Measurements from ENCODE around the gene MKNK1.

The MKNK1 gene

DNA sequence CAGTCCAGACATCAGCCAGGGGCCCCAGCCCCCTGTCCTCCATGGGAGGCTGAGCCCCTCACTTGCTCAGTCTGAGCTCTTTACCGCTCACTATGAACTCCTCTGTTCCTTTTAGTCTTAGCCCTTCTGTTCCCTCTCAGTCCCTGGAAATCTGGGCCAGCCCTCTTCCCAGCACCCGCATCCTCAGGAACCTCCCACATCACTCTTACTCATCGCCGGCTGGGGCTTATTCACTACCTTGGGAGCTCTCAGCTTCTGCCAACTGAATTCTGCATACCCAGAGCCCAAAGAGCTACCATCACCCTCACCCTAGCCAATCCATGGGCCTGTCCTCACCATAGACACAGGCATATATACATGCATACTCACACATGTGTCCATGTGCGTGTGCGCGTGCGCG, 64.1 kb downstream of the MKNK1 start:
- peaks cover 41% of the 10 kb centered on the region for H3K27me3 ChIP-seq (ENCODE audit: control insufficient read depth, insufficient read depth, low read length)
- H3K36me3 ChIP-seq (ENCODE audit: control insufficient read depth, insufficient read depth, low read length), result no peaks in the 10 kb centered on the region
- H3K4me3 ChIP-seq (ENCODE audit: low read length), result no peak overlapping the region
- H3K9me3 ChIP-seq (ENCODE audit: control insufficient read depth, low read length), result no peaks in the 10 kb centered on the region
- no peaks in the 10 kb centered on the region for H3K4me1 ChIP-seq (ENCODE audit: control insufficient read depth, insufficient read depth, low read length)
- no peak overlapping the region for H3K9ac ChIP-seq (ENCODE audit: low read length)

DNA sequence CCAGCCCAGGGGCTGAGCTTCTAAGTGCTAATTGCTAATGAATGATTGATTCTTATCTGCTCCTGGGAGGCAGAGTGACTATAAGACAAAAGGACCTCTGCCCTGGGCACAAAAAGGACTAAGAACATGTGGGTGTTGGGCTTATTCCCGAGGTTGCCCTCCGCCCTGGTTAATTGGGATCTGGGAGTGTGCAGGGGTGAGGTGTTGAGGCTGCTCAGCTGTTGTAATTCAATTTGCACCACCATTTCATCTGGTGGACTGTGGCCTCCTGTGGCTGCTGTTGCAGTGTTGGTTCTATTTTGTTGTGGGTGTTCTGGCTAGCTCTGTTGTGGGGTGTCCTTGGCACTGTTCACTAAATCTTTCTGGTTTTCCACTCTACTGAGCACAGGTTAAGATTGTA, 65.9 kb downstream of the MKNK1 start:
- Histone ChIP-seq H3K9me3 (ENCODE audit: control insufficient read depth, low read length) (no peaks in the 10 kb centered on the region), H3K9ac (ENCODE audit: low read length) (no peak overlapping the region), H3K4me1 (ENCODE audit: control insufficient read depth, insufficient read depth, low read length) (peaks cover 5% of the 10 kb centered on the region), H3K36me3 (ENCODE audit: control insufficient read depth, insufficient read depth, low read length) (no peaks in the 10 kb centered on the region), H3K27me3 (ENCODE audit: control insufficient read depth, insufficient read depth, low read length) (peaks cover 32% of the 10 kb centered on the region), H3K4me3 (ENCODE audit: low read length) (no peak overlapping the region)

DNA sequence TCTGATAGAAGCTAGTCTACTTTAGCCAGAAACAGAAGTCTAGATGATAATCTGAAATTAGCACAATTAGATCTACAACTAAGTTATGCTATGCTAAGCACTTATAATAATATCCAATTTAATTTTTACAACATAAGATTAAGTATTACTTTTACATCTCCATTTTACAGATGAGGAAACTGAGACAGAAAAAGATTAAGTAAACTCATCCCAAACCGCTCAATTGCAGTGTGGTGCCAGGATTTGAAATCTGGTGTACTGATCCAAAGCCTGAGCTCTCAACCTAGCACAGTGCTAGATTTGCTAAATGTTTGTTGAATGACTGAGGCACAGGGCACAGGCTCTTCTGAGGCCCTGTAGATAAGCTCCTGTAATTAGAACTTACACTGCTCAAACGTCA, 66.4 kb downstream of the MKNK1 start:
- H3K9me3 ChIP-seq (ENCODE audit: control insufficient read depth, low read length), result no peaks in the 10 kb centered on the region
- peaks cover 27% of the 10 kb centered on the region for H3K27me3 ChIP-seq (ENCODE audit: control insufficient read depth, insufficient read depth, low read length)
- peaks cover 5% of the 10 kb centered on the region for H3K4me1 ChIP-seq (ENCODE audit: control insufficient read depth, insufficient read depth, low read length)
- H3K4me3 ChIP-seq (ENCODE audit: low read length), result no peak overlapping the region
- no peaks in the 10 kb centered on the region for H3K36me3 ChIP-seq (ENCODE audit: control insufficient read depth, insufficient read depth, low read length)
- no peak overlapping the region for H3K9ac ChIP-seq (ENCODE audit: low read length)

DNA sequence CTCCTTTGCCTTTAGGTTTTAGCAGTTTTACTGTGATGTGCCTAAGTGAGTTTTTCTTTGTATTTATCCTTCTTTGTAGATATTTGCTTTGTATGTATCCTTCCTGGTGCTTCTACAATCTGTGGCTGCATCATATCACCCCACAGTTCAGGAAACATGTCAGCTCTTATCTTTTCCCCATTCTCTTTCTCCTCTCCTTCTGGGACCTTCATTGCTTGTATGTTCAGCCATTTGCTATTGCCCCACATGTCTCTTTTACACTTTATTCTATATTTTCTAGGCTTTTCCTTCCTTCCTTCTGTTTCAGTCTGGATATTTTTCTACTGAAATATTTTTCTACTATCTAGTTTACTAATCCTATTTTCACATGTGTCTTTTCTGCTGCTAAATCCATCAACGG, 67.5 kb downstream of the MKNK1 start:
- peaks cover 31% of the 10 kb centered on the region for H3K27me3 ChIP-seq (ENCODE audit: control insufficient read depth, insufficient read depth, low read length)
- H3K36me3 ChIP-seq (ENCODE audit: control insufficient read depth, insufficient read depth, low read length), result no peaks in the 10 kb centered on the region
- peaks cover 5% of the 10 kb centered on the region for H3K4me1 ChIP-seq (ENCODE audit: control insufficient read depth, insufficient read depth, low read length)
- no peak overlapping the region for H3K9ac ChIP-seq (ENCODE audit: low read length)
- no peak overlapping the region for H3K4me3 ChIP-seq (ENCODE audit: low read length)
- no peaks in the 10 kb centered on the region for H3K9me3 ChIP-seq (ENCODE audit: control insufficient read depth, low read length)

- Histone ChIP-seq H3K9ac (ENCODE audit: low read length) (no peak overlapping the region), H3K4me3 (ENCODE audit: low read length) (no peak overlapping the region), H3K27me3 (ENCODE audit: control insufficient read depth, insufficient read depth, low read length) (peaks cover 25% of the 10 kb centered on the region), H3K4me1 (ENCODE audit: control insufficient read depth, insufficient read depth, low read length) (peaks cover 5% of the 10 kb centered on the region), H3K36me3 (ENCODE audit: control insufficient read depth, insufficient read depth, low read length) (no peaks in the 10 kb centered on the region), H3K9me3 (ENCODE audit: control insufficient read depth, low read length) (no peaks in the 10 kb centered on the region)
These were observed 69.0 kb downstream of the MKNK1 start for GRCh38 chr1:46535063-46535462.

DNA sequence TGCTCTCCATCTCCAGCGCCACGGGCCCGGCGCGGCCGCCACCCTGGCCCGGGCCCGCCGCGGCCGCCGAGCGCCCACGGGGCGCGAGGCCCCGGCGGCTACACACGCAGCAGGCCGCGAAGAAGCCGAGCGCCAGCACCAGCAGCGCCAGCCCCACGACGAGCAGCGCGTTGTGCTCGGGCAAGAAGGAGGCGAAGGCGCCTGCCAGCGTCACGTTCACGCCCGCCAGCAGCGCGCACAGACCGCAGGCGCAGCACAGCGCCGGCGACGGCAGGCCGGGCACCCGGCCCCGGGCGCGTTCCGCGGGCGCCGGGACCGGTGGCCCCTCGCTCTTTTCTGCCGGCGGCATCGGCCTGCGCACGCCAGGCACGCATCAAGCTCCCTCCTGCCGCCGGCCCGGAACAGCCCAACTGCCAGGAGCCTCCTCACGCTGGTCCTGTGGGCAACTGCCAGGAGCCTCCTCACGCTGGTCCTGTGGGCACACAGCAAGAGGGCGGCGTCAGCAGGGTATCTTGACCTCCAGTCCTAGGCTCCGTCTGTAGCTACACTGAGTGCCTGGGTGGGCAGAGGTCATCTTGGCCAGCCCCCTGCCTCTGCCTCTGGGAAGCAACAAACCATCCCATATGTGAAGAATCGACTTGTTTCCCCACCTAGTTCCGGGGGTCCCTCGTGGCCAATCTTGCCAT, 70.7 kb downstream of the MKNK1 start:
- peaks cover 5% of the 10 kb centered on the region for H3K4me1 ChIP-seq (ENCODE audit: control insufficient read depth, insufficient read depth, low read length)
- H3K9ac ChIP-seq (ENCODE audit: low read length), result no peak overlapping the region
- no peaks in the 10 kb centered on the region for H3K36me3 ChIP-seq (ENCODE audit: control insufficient read depth, insufficient read depth, low read length)
- no peak overlapping the region for H3K4me3 ChIP-seq (ENCODE audit: low read length)
- peaks cover 39% of the 10 kb centered on the region for H3K27me3 ChIP-seq (ENCODE audit: control insufficient read depth, insufficient read depth, low read length)
- no peaks in the 10 kb centered on the region for H3K9me3 ChIP-seq (ENCODE audit: control insufficient read depth, low read length)

DNA sequence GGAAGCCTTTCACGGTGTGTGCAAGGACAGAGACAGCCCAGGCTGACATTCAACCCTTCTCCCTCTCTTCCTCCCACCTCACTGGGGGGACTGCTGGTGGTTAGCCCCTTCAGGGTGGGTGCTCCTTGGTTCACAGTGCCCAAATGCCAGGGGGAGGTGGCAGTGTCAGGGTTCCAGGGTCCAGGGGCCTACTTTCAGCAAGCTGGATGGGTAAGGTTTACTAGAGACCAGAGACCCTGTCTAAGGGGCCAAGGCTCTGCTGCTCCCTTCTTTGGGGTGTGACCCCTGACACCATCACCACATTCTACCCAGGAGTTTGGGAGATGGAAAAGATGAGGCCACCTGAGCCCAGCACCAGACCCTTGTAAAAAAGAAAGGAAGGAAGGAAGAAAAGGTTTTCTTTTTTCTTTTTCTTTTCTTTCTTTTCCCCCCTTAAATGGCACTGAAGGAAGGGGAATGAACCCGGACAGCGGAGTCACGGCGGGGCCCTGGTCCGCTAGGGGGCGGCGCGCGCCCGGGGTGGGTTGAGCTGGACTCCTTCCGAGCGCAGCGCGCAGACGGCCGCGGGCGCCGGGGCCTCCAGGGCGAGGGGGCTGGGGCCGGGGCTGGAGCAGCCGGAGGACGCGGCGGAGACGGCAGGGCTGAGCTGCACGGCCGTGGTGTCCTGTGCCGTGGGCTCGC, 71.4 kb downstream of the MKNK1 start:
- H3K9ac ChIP-seq (ENCODE audit: low read length), result no peak overlapping the region
- H3K4me1 ChIP-seq (ENCODE audit: control insufficient read depth, insufficient read depth, low read length), result peaks cover 5% of the 10 kb centered on the region
- H3K4me3 ChIP-seq (ENCODE audit: low read length), result no peak overlapping the region
- H3K27me3 ChIP-seq (ENCODE audit: control insufficient read depth, insufficient read depth, low read length), result peaks cover 40% of the 10 kb centered on the region
- no peaks in the 10 kb centered on the region for H3K36me3 ChIP-seq (ENCODE audit: control insufficient read depth, insufficient read depth, low read length)
- H3K9me3 ChIP-seq (ENCODE audit: control insufficient read depth, low read length), result no peaks in the 10 kb centered on the region

- H3K9me3 ChIP-seq (ENCODE audit: control insufficient read depth, low read length), result no peaks in the 10 kb centered on the region
- H3K4me3 ChIP-seq (ENCODE audit: low read length), result no peak overlapping the region
- no peaks in the 10 kb centered on the region for H3K36me3 ChIP-seq (ENCODE audit: control insufficient read depth, insufficient read depth, low read length)
- peaks cover 7% of the 10 kb centered on the region for H3K4me1 ChIP-seq (ENCODE audit: control insufficient read depth, insufficient read depth, low read length)
- peaks cover 41% of the 10 kb centered on the region for H3K27me3 ChIP-seq (ENCODE audit: control insufficient read depth, insufficient read depth, low read length)
- H3K9ac ChIP-seq (ENCODE audit: low read length), result no peak overlapping the region
These were observed 72.0 kb downstream of the MKNK1 start for GRCh38 chr1:46532095-46532494.

DNA sequence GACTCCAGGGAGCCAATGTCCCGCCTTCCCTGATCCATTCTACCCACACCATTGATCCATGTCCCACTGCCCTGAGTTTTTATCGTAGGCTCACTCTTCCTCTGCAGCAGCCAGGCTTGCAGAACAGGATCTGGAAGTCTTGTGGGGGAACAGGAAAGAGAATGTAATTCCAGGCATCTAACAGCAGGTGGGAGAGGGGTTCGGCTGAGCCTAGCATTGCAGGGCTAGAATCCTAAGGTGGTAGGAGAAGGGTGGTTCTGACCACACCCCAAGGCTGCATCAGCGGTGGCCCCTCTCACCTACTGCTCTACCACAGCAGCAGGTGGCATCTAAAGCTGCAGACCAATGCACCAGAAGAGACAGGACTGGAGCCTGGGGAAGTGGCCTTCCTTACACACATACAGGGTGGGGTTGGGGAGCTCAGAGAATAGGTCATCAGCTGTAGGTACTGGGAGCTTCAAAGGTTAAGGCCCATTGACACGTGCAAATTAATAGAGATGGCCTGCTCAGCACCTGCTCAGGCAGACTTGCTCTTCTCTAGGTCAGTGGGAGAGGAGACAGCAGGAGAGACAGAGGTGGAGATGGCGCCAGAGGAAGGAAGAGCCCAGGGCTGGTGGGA, 73.2 kb downstream of the MKNK1 start:
- H3K4me1 ChIP-seq (ENCODE audit: control insufficient read depth, insufficient read depth, low read length), result peaks cover 12% of the 10 kb centered on the region
- H3K9me3 ChIP-seq (ENCODE audit: control insufficient read depth, low read length), result no peaks in the 10 kb centered on the region
- peaks cover 47% of the 10 kb centered on the region for H3K27me3 ChIP-seq (ENCODE audit: control insufficient read depth, insufficient read depth, low read length)
- no peaks in the 10 kb centered on the region for H3K36me3 ChIP-seq (ENCODE audit: control insufficient read depth, insufficient read depth, low read length)
- no peak overlapping the region for H3K4me3 ChIP-seq (ENCODE audit: low read length)
- H3K9ac ChIP-seq (ENCODE audit: low read length), result no peak overlapping the region

GRCh38 chr1:46530311-46530710, 73.8 kb downstream of the MKNK1 start:
- peaks cover 12% of the 10 kb centered on the region for H3K4me1 ChIP-seq (ENCODE audit: control insufficient read depth, insufficient read depth, low read length)
- H3K9me3 ChIP-seq (ENCODE audit: control insufficient read depth, low read length), result no peaks in the 10 kb centered on the region
- H3K9ac ChIP-seq (ENCODE audit: low read length), result no peak overlapping the region
- H3K27me3 ChIP-seq (ENCODE audit: control insufficient read depth, insufficient read depth, low read length), result peaks cover 47% of the 10 kb centered on the region
- no peak overlapping the region for H3K4me3 ChIP-seq (ENCODE audit: low read length)
- H3K36me3 ChIP-seq (ENCODE audit: control insufficient read depth, insufficient read depth, low read length), result no peaks in the 10 kb centered on the region

DNA sequence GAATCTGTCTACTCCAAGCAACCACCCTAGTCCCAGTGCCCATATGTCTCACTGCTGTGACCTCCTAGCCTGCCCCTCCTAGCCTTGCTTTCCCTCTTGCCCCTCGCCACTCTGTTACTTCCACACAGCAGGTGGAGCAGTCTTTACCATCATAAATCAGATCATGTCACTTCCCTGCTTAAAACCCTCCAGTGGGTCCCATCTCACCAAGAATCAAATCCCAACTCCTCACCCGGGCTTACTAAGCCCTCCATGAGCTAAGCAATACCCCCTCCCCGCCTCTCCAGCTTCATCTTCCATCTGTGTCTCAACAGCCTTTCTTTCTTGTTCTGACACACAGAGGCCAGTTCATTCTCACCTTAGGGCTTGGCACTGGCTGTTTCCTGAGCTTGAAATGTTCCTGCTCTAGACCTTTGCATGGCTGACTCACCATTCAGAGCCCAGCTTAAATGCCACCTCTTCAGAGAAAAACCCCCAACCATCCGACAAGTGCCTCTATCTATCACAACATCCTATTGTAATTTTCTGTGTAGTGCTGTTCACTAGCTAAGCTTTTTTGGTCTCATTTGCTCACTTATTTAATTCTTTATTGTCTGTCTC, 74.9 kb downstream of the MKNK1 start:
- Histone ChIP-seq H3K27me3 (ENCODE audit: control insufficient read depth, insufficient read depth, low read length) (peaks cover 46% of the 10 kb centered on the region), H3K9ac (ENCODE audit: low read length) (no peak overlapping the region), H3K36me3 (ENCODE audit: control insufficient read depth, insufficient read depth, low read length) (no peaks in the 10 kb centered on the region), H3K4me1 (ENCODE audit: control insufficient read depth, insufficient read depth, low read length) (peaks cover 16% of the 10 kb centered on the region), H3K4me3 (ENCODE audit: low read length) (no peak overlapping the region), H3K9me3 (ENCODE audit: control insufficient read depth, low read length) (no peaks in the 10 kb centered on the region)

- Histone ChIP-seq H3K9ac (ENCODE audit: low read length) (no peak overlapping the region), H3K4me1 (ENCODE audit: control insufficient read depth, insufficient read depth, low read length) (peaks cover 21% of the 10 kb centered on the region), H3K4me3 (ENCODE audit: low read length) (no peak overlapping the region), H3K27me3 (ENCODE audit: control insufficient read depth, insufficient read depth, low read length) (peaks cover 39% of the 10 kb centered on the region), H3K36me3 (ENCODE audit: control insufficient read depth, insufficient read depth, low read length) (no peaks in the 10 kb centered on the region), H3K9me3 (ENCODE audit: control insufficient read depth, low read length) (no peaks in the 10 kb centered on the region)
These were observed 75.6 kb downstream of the MKNK1 start for GRCh38 chr1:46528297-46528955.
